ENCODE data around the gene OPA3.

Gene OPA3

DNA sequence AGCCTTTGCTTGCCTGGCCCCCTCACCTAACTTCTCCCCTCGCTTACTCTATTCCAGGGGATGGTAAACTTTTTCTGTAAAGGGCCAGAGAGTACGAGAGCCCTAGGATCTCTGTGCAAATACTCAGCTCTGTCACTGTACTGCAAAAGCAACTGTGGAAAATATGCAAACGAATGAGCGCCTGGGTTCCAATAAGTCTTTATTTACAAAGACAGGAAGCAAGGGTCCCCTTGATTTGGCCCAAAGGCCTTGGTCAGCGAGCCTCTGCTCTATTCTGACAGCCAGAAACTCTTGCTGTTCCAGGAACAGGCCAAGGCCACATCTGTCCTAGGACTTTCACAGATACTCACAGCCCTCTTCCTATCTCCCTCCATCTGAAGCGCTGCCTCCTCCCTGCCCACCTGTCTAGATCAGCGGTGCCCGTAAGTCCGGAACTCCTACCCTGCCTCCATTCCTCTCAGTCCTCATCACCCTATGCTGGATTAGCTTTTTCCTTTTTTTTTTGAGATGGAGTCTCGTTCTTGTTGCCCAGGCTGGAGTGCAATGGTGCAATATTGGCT is 37.3 kb downstream of the OPA3 start:
- H3K27me3 ChIP-seq (ENCODE audit: insufficient read depth, poor library complexity, severe bottlenecking): no peaks in the 10 kb centered on the region
- DNase-seq (ENCODE audit: low read depth in 1 of 2, low spot score in 1 of 2): no peak
- H3K4me3 ChIP-seq (replicated peaks; ENCODE audit: insufficient read depth, low read length): no peak overlapping the region
- TF ChIP-seq, protein P1, sequence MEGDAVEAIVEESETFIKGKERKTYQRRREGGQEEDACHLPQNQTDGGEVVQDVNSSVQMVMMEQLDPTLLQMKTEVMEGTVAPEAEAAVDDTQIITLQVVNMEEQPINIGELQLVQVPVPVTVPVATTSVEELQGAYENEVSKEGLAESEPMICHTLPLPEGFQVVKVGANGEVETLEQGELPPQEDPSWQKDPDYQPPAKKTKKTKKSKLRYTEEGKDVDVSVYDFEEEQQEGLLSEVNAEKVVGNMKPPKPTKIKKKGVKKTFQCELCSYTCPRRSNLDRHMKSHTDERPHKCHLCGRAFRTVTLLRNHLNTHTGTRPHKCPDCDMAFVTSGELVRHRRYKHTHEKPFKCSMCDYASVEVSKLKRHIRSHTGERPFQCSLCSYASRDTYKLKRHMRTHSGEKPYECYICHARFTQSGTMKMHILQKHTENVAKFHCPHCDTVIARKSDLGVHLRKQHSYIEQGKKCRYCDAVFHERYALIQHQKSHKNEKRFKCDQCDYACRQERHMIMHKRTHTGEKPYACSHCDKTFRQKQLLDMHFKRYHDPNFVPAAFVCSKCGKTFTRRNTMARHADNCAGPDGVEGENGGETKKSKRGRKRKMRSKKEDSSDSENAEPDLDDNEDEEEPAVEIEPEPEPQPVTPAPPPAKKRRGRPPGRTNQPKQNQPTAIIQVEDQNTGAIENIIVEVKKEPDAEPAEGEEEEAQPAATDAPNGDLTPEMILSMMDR (IDR thresholded peaks at IDR 0.05; ENCODE audit: insufficient read depth, low read length): no peak
- TF ChIP-seq POLR2AphosphoS5 (IDR thresholded peaks at IDR 0.05; ENCODE audit: low read depth) (no peak), SPI1 (IDR thresholded peaks at IDR 0.05; ENCODE audit: borderline replicate concordance, low read depth) (no peak), GABPA (IDR thresholded peaks at IDR 0.05; ENCODE audit: low read depth) (no peak)
- TF ChIP-seq, protein P2, sequence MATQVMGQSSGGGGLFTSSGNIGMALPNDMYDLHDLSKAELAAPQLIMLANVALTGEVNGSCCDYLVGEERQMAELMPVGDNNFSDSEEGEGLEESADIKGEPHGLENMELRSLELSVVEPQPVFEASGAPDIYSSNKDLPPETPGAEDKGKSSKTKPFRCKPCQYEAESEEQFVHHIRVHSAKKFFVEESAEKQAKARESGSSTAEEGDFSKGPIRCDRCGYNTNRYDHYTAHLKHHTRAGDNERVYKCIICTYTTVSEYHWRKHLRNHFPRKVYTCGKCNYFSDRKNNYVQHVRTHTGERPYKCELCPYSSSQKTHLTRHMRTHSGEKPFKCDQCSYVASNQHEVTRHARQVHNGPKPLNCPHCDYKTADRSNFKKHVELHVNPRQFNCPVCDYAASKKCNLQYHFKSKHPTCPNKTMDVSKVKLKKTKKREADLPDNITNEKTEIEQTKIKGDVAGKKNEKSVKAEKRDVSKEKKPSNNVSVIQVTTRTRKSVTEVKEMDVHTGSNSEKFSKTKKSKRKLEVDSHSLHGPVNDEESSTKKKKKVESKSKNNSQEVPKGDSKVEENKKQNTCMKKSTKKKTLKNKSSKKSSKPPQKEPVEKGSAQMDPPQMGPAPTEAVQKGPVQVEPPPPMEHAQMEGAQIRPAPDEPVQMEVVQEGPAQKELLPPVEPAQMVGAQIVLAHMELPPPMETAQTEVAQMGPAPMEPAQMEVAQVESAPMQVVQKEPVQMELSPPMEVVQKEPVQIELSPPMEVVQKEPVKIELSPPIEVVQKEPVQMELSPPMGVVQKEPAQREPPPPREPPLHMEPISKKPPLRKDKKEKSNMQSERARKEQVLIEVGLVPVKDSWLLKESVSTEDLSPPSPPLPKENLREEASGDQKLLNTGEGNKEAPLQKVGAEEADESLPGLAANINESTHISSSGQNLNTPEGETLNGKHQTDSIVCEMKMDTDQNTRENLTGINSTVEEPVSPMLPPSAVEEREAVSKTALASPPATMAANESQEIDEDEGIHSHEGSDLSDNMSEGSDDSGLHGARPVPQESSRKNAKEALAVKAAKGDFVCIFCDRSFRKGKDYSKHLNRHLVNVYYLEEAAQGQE (IDR thresholded peaks at IDR 0.05; ENCODE audit: insufficient replicate concordance, low read depth): no peak
- no peak overlapping the region for H3K27ac ChIP-seq (replicated peaks)

DNA sequence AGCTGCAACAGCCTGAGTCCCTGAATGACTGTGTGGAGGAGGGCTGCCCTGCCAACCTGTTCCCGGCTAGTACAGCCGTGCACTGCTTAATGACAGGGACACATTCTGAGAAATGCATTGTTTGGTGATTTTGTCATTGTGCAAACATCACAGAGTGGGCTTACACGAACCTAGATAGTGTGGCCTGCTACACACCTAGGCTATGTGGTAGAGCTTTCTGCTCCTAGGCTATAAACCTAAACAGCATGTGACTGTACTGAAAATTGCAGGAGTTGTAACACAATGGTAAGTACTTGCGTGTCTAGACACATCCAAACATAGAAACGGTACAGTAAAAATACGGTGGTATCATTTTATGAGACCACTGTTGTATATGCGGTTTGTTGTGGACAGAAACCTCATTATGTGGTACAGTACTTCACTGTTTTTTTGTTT is 42.4 kb downstream of the OPA3 start:
- no peak overlapping the region for H3K27ac ChIP-seq (replicated peaks)
- TF ChIP-seq GABPA (IDR thresholded peaks at IDR 0.05; ENCODE audit: low read depth): no peak
- TF ChIP-seq, protein P2 (IDR thresholded peaks at IDR 0.05; ENCODE audit: insufficient replicate concordance, low read depth): no peak
- TF ChIP-seq POLR2AphosphoS5 (IDR thresholded peaks at IDR 0.05; ENCODE audit: low read depth): no peak
- no peak for TF ChIP-seq SPI1 (IDR thresholded peaks at IDR 0.05; ENCODE audit: borderline replicate concordance, low read depth)
- TF ChIP-seq, protein P1 (IDR thresholded peaks at IDR 0.05; ENCODE audit: insufficient read depth, low read length): no peak
- DNase-seq (ENCODE audit: low read depth in 1 of 2, low spot score in 1 of 2): no peak
- no peak overlapping the region for H3K4me3 ChIP-seq (replicated peaks; ENCODE audit: insufficient read depth, low read length)
- H3K27me3 ChIP-seq (ENCODE audit: insufficient read depth, poor library complexity, severe bottlenecking): no peaks in the 10 kb centered on the region

DNA sequence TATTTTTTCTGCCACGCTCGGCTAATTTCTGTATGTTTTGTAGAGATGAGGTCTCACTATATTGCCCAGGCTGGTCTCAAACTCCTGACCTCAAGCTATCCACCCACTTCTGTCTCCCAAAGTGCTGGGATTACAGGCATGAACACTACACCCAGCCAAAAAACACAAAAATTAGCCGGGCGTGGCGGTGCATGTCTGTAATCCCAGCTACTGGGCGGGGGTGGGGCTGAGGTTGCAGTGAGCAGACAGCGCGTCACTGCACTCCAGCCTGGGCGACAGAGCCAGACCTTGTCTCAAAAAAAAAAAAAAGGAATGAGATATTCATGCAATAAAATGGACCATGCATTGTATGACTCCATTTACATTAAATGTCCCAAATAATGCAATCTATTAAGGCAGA is 45.1 kb downstream of the OPA3 start:
- DNase-seq (ENCODE audit: low read depth in 1 of 2, low spot score in 1 of 2): no peak

More for the DNA sequence above, 45.1 kb downstream of the OPA3 start:
- Histone ChIP-seq H3K27me3 (ENCODE audit: insufficient read depth, poor library complexity, severe bottlenecking) (no peaks in the 10 kb centered on the region), H3K4me3 (replicated peaks; ENCODE audit: insufficient read depth, low read length) (no peak overlapping the region), H3K27ac (replicated peaks) (no peak overlapping the region)
- TF ChIP-seq SPI1 (IDR thresholded peaks at IDR 0.05; ENCODE audit: borderline replicate concordance, low read depth): no peak
- TF ChIP-seq GABPA (IDR thresholded peaks at IDR 0.05; ENCODE audit: low read depth): no peak
- TF ChIP-seq, protein P1 (IDR thresholded peaks at IDR 0.05; ENCODE audit: insufficient read depth, low read length): no peak

Measured in HL-60 (cell line).